Small intestine (tissue), 7 donors: ENCODE results near the gene ESRRB. TPM values are rescaled to one million over a fixed set of nuclear protein-coding genes. Genes with fewer than 3 reads are reported as not detected.

ENCODE experiments used
- DNase-seq, 2 donors: peaks; one replicate each; pipeline versions ENCODE4 v3.0.0 to v3.0.0-alpha.2; 2013
- FAIRE-seq: peaks from 2 replicates; lab custom pipeline; 2012; peaks lifted over from hg19 to GRCh38; lab: Jason Lieb, UNC
- H3K27ac ChIP-seq, 3 donors: one replicate each; pipeline ENCODE4 v1.5.1; 2013; ENCODE audit warnings: low read length in 2 of 3, mild to moderate bottlenecking in 2 of 3, control low read depth in 1 of 3, inconsistent platforms in 1 of 3, low read depth in 1 of 3, moderate library complexity in 1 of 3
- H3K27me3 ChIP-seq, 3 donors: one replicate each; pipeline ENCODE4 v1.6.1; 2013; ENCODE audit warnings: low read length in 3 of 3, inconsistent platforms in 1 of 3; ENCODE audit not compliant: control insufficient read depth in 3 of 3, insufficient read depth in 3 of 3
- H3K36me3 ChIP-seq, 3 donors: one replicate each; pipeline ENCODE4 v1.6.1; 2013; ENCODE audit warnings: low read length in 3 of 3, inconsistent platforms in 1 of 3, low read depth in 1 of 3, mild to moderate bottlenecking in 1 of 3, moderate library complexity in 1 of 3; ENCODE audit not compliant: control insufficient read depth in 3 of 3, insufficient read depth in 2 of 3
- H3K4me1 ChIP-seq, 3 donors: one replicate each; pipeline ENCODE4 v1.6.1; 2013; ENCODE audit warnings: low read length in 2 of 3, inconsistent platforms in 1 of 3, low read depth in 1 of 3, mild to moderate bottlenecking in 1 of 3, moderate library complexity in 1 of 3; ENCODE audit not compliant: control insufficient read depth in 3 of 3, insufficient read depth in 2 of 3
- H3K4me3 ChIP-seq, 3 donors: one replicate each; pipeline ENCODE4 v1.5.1; 2013; ENCODE audit warnings: low read length in 3 of 3, control low read depth in 1 of 3, inconsistent platforms in 1 of 3, low read depth in 1 of 3, mild to moderate bottlenecking in 1 of 3, moderate library complexity in 1 of 3
- H3K9me3 ChIP-seq, 2 donors: one replicate each; pipeline ENCODE4 v1.6.1; 2013; ENCODE audit warnings: low read depth in 1 of 2, low read length in 1 of 2; ENCODE audit not compliant: control insufficient read depth in 2 of 2, insufficient read depth in 1 of 2
- WGBS, 3 donors: extraction: QIAGEN DNeasy Blood & Tissue Kit; methylation state at CpG; one replicate each; pipeline ENCODE4 v1.1.7; 2013; 5-methylcytosine and 5-hydroxymethylcytosine counted together
- polyA plus RNA-seq, 4 donors: library from polyadenylated mRNA; stranded (reverse) in 3 of 4; unstranded in 1 of 4; fragments of 200-250 nt in 3 of 4; fragments of 120-200 nt in 1 of 4; gene quantifications; one replicate each; pipeline versions ENCODE4 v1.2.1 to v1.2.3, GENCODE V29; 2013
- donor health status: healthy with polysubstance abuse.
- donor health status: control.
- donor health status: control.
- donor health status: Bipolar disorder and iron deficiency.
- donor health status: healthy.

The ESRRB gene
- polyA plus RNA-seq, 4 donors: 0.04 to 0.54 (median 0.13) TPM; not detected in 1

GRCh38 chr14:76333664-76334063 is 42.3 kb upstream of the ESRRB start:
- FAIRE-seq: no peak
- 81 to 89% (median 84%) methylated on average over 6 of the region's 6 CpGs for WGBS, 3 donors

GRCh38 chr14:76334316-76334715 is 41.6 kb upstream of the ESRRB start:
- WGBS, 3 donors: 76 to 85% (median 81%) methylated on average over 11 of the region's 11 CpGs
- no peaks in the 10 kb centered on the region for H3K4me1 ChIP-seq
- no peak overlapping the region for H3K4me3 ChIP-seq
- DNase-seq (no peak), FAIRE-seq (no peak)
- no peaks in the 10 kb centered on the region for H3K9me3 ChIP-seq
- peaks cover 2 to 28% (median 11%) of the 10 kb centered on the region in 3 donors for H3K27me3 ChIP-seq
- H3K27ac ChIP-seq: no peak overlapping the region
- H3K36me3 ChIP-seq: no peaks in the 10 kb centered on the region

More at GRCh38 chr14:76333664-76334063, 42.3 kb upstream of the ESRRB start:
- no peaks in the 10 kb centered on the region for H3K4me1 ChIP-seq
- H3K36me3 ChIP-seq: no peaks in the 10 kb centered on the region
- no peaks in the 10 kb centered on the region for H3K9me3 ChIP-seq
- no peak overlapping the region for H3K27ac ChIP-seq
- H3K27me3 ChIP-seq: peaks cover 2 to 34% (median 17%) of the 10 kb centered on the region in 3 donors
- no peak overlapping the region for H3K4me3 ChIP-seq
- DNase-seq: no peak

DNA sequence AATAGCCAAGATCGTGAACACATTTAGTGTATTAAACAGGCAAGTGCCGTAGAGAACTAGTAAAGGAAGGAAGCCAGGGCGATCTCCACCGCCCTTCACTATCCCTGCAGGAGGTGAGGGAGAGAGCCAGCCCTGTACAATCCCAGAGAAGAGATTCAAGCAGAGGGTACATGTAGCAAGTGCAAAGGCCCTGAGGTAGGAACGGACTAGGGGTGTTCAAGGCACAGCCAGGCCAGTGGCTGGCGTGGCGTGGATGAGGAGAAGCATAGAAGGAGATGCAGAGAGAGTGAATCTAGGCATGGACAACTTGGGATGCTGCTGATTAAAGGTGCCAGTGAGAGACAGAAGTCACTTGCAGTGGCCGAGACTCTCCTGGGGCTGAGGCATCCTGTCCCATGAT is 39.1 kb upstream of the ESRRB start:
- Histone ChIP-seq H3K27ac (no peak overlapping the region), H3K4me1 (no peaks in the 10 kb centered on the region), H3K36me3 (no peaks in the 10 kb centered on the region), H3K27me3 (peaks cover 0 to 13% (median 0%) of the 10 kb centered on the region in 3 donors), H3K4me3 (no peak overlapping the region), H3K9me3 (no peaks in the 10 kb centered on the region)
- WGBS, 3 donors: 78 to 89% (median 88%) methylated on average over 8 of the region's 8 CpGs
- no peak for FAIRE-seq
- DNase-seq: no peak

GRCh38 chr14:76337635-76338545 is 38.0 kb upstream of the ESRRB start:
- no peak for FAIRE-seq
- H3K4me3 ChIP-seq: no peak overlapping the region

GRCh38 chr14:76339728-76340615 is 36.0 kb upstream of the ESRRB start:
- no peaks in the 10 kb centered on the region for H3K4me1 ChIP-seq
- peaks cover 0 to 6% of the 10 kb centered on the region in 2 donors for H3K9me3 ChIP-seq
- H3K4me3 ChIP-seq: no peak overlapping the region
- no peak for DNase-seq
- no peak overlapping the region for H3K27ac ChIP-seq
- 35 to 60% (median 50%) methylated on average over 24 of the region's 24 CpGs for WGBS, 3 donors
- H3K27me3 ChIP-seq: peaks cover 0 to 12% (median 2%) of the 10 kb centered on the region in 3 donors
- FAIRE-seq: no peak
- no peaks in the 10 kb centered on the region for H3K36me3 ChIP-seq

More at GRCh38 chr14:76337635-76338545, 38.0 kb upstream of the ESRRB start:
- no peaks in the 10 kb centered on the region for H3K9me3 ChIP-seq
- no peak overlapping the region for H3K27ac ChIP-seq
- peaks cover 0 to 12% (median 2%) of the 10 kb centered on the region in 3 donors for H3K27me3 ChIP-seq
- H3K4me1 ChIP-seq: no peaks in the 10 kb centered on the region
- no peak for DNase-seq
- no peaks in the 10 kb centered on the region for H3K36me3 ChIP-seq
- 45 to 57% (median 57%) methylated on average over 16 of the region's 16 CpGs for WGBS, 3 donors

DNA sequence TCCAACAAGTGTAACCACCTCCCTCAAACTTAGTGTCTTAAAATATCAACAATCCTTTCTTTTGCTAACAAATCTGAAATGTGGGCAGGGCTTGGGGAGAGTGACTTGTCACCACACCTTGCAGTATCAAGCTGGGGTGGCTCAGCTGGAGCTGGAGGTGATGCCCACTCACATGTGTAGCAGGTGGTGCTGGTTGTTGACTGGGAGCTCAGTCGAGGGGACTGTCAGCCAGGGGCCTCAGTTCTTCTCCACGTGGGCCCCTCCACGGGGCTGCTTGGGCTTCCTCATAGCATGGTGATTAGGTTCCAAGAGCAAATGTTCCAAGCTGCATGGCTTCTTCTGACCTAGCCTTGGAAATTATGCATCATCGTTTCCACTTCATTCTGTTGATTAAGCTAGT is 32.6 kb upstream of the ESRRB start:
- DNase-seq: no peak
- WGBS, 3 donors: 59 to 69% (median 68%) methylated on average over 4 of the region's 4 CpGs
- Histone ChIP-seq H3K36me3 (no peaks in the 10 kb centered on the region), H3K27ac (no peak overlapping the region), H3K4me3 (no peak overlapping the region), H3K27me3 (peaks cover 0 to 12% (median 2%) of the 10 kb centered on the region in 3 donors), H3K4me1 (no peaks in the 10 kb centered on the region), H3K9me3 (peaks cover 0 to 6% of the 10 kb centered on the region in 2 donors)
- no peak for FAIRE-seq

GRCh38 chr14:76346391-76347160 is 29.4 kb upstream of the ESRRB start:
- DNase-seq (no peak), FAIRE-seq (no peak)
- H3K9me3 ChIP-seq: peaks cover 0 to 6% of the 10 kb centered on the region in 2 donors
- no peaks in the 10 kb centered on the region for H3K36me3 ChIP-seq
- H3K27ac ChIP-seq: no peak overlapping the region
- H3K4me1 ChIP-seq: no peaks in the 10 kb centered on the region
- H3K4me3 ChIP-seq: no peak overlapping the region
- peaks cover 0 to 6% (median 2%) of the 10 kb centered on the region in 3 donors for H3K27me3 ChIP-seq
- WGBS, 3 donors: 39 to 50% (median 48%) methylated on average over 7 to 8 of the region's 8 CpGs
